Ishikawa (cell line): Measurements from ENCODE around the gene DDX42.

Experiments used
- CEBPB ChIP-seq: IDR thresholded peaks from 2 replicates; pipeline ENCODE4 v1.6.1; 2012
- CREB1 ChIP-seq: IDR thresholded peaks from 2 replicates; pipeline ENCODE4 v1.6.1; 2012; ENCODE audit warnings: low read depth
- EGR1 ChIP-seq: IDR thresholded peaks from 2 replicates; pipeline ENCODE4 v1.6.1; 2012
- EP300 ChIP-seq: IDR thresholded peaks from 2 replicates; pipeline ENCODE4 v1.6.1; 2012; ENCODE audit warnings: borderline replicate concordance
- FOXM1 ChIP-seq: IDR thresholded peaks from 2 replicates; pipeline ENCODE4 v1.6.1; 2012; ENCODE audit warnings: low read depth, borderline replicate concordance
- NFIC ChIP-seq: IDR thresholded peaks from 2 replicates; pipeline ENCODE4 v1.6.1; 2012
- RAD21 ChIP-seq: IDR thresholded peaks from 2 replicates; pipeline ENCODE4 v1.6.1; 2012; ENCODE audit warnings: low read depth
- TAF1 ChIP-seq: IDR thresholded peaks from 2 replicates; pipeline ENCODE4 v1.6.1; 2012; ENCODE audit warnings: low read depth, mild to moderate bottlenecking
- TCF12 ChIP-seq: IDR thresholded peaks from 2 replicates; pipeline ENCODE4 v1.6.1; 2012; ENCODE audit warnings: low read depth
- TEAD4 ChIP-seq: IDR thresholded peaks from 2 replicates; pipeline ENCODE4 v1.6.1; 2012
- YY1 ChIP-seq: IDR thresholded peaks from 2 replicates; pipeline ENCODE4 v1.6.1; 2012; ENCODE audit warnings: low read depth
- ZBTB7A ChIP-seq: IDR thresholded peaks from 2 replicates; pipeline ENCODE4 v1.6.1; 2012; ENCODE audit warnings: low read depth
- TF ChIP-seq, protein P1 (sequence below): IDR thresholded peaks from 2 replicates; pipeline ENCODE4 v1.6.1; 2012; ENCODE audit warnings: low read depth, mild to moderate bottlenecking
- TF ChIP-seq, protein P2 (sequence below): IDR thresholded peaks from 2 replicates; pipeline ENCODE4 v1.6.1; 2012
- TF ChIP-seq, protein P3 (sequence below): IDR thresholded peaks from 2 replicates; pipeline ENCODE4 v1.6.1; 2012

Gene DDX42

DNA sequence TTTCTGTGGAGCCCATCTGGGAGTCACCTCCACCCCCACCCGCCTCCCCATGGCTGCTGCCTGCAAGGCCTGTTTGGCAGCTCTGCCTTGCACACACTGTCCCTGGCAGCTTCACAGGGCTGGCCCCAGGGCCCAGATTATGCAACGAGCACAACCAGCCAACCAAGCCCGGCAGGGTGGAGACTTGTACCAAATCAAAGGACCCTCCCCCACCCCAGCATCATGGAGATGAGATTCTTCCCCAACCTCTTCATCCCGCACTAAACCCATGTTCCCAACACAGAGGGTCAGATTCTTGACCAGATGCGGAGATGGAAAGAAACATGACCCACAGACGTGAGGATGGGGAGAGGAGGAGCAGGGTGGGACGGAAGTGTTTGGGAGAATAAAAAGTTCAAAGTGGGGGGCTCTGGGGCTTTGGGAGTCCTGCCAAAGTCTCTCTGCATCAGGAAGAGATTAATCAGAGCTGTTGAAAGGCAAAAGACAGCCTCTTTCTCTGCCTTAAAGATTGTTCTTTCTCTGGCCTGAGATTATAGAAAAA, 64.7 kb downstream of the DDX42 start:
- TF ChIP-seq, protein P1, sequence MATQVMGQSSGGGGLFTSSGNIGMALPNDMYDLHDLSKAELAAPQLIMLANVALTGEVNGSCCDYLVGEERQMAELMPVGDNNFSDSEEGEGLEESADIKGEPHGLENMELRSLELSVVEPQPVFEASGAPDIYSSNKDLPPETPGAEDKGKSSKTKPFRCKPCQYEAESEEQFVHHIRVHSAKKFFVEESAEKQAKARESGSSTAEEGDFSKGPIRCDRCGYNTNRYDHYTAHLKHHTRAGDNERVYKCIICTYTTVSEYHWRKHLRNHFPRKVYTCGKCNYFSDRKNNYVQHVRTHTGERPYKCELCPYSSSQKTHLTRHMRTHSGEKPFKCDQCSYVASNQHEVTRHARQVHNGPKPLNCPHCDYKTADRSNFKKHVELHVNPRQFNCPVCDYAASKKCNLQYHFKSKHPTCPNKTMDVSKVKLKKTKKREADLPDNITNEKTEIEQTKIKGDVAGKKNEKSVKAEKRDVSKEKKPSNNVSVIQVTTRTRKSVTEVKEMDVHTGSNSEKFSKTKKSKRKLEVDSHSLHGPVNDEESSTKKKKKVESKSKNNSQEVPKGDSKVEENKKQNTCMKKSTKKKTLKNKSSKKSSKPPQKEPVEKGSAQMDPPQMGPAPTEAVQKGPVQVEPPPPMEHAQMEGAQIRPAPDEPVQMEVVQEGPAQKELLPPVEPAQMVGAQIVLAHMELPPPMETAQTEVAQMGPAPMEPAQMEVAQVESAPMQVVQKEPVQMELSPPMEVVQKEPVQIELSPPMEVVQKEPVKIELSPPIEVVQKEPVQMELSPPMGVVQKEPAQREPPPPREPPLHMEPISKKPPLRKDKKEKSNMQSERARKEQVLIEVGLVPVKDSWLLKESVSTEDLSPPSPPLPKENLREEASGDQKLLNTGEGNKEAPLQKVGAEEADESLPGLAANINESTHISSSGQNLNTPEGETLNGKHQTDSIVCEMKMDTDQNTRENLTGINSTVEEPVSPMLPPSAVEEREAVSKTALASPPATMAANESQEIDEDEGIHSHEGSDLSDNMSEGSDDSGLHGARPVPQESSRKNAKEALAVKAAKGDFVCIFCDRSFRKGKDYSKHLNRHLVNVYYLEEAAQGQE = no peak
- 0 out of 2 replicates have a peak, but pooled peaks have one; percentile 15 for TF ChIP-seq CEBPB

DNA sequence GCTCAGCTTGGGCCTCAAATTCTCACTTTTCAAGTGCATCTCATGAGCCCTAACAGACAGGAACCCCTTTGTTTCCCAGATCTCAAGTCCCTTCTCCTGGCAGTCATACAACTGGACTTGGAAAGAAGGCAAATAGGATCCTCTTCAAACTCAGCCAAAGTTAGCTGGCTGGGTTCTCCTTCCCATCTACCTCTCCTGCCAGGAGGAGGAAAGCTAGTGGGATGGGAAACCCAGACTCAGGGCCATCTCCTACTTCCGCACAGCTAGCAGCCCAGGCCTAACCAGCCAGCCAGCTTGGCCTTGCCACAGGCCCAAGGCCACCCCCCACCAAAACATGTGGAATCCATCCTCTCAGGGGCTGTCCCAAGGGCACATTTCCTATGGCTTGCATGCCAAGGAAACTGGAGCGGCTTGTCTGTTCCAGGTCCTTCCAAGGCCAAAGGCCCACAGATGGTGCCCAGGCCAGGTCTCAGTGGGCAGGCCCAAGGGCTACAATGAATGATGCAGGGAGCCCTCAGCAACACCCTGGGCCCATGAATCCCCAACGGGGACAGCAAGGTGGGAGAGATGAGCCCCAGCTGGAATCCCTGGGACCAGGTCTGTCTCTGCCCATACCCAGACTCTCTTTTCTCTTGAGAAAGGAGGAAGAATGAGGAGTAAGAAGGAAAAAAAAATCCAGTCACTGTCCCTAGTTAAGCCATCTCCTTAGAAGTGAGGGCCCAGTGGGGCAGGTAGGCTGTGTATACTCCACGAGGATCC, 66.8 kb downstream of the DDX42 start:
- TF ChIP-seq, protein P2, sequence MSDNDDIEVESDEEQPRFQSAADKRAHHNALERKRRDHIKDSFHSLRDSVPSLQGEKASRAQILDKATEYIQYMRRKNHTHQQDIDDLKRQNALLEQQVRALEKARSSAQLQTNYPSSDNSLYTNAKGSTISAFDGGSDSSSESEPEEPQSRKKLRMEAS = no peak
- TF ChIP-seq CREB1 (no peak), TCF12 (no peak), CEBPB (no peak), TEAD4 (no peak), NFIC (no peak), RAD21 (no peak), ZBTB7A (no peak), YY1 (no peak), EGR1 (no peak), TAF1 (no peak)
- TF ChIP-seq, protein P3, sequence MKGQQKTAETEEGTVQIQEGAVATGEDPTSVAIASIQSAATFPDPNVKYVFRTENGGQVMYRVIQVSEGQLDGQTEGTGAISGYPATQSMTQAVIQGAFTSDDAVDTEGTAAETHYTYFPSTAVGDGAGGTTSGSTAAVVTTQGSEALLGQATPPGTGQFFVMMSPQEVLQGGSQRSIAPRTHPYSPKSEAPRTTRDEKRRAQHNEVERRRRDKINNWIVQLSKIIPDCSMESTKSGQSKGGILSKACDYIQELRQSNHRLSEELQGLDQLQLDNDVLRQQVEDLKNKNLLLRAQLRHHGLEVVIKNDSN = no peak
- TF ChIP-seq, protein P1 = no peak

DNA sequence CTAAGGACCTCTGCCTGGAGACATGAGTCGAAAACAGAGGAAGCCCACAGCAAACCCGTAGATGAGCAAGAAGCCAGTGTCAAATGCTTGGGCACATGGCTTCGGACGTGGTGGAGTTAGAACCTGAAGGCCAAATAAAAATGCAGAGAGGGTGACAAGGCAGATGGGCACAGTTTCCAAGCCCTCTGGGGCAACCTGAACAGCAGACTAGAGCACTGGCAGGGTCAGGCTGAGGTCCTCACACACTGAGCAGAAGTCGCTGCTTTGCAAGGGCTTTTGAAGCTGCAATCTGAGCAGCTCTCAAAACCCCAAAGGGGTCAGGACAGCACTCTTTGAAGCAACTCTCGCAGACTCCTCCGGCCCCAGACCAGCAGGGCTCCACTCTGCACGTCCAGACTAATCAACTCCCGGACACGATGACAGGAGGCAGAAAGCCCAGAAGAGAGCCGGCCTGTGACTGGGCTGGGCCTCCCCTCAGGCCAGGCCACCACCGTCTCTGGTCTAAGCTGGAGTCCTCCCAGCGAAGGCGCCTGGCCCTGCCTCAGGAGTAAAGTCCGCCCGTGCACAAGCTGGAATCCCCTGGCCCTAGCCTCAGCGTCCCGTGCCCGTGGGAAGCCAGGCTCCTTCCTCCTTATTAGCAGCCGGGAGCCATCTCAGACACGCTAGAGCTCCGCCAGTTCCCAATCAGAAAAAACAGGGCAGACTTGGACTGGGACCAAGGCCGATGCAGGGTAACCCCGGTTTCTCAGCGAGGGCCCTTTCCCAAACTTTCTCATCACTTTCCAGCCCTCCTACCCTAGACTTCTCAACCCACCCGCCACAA, 67.6 kb downstream of the DDX42 start:
- TF ChIP-seq TAF1 (no peak), EP300 (no peak), CEBPB (no peak), CREB1 (no peak), FOXM1 (no peak), NFIC (no peak), RAD21 (no peak), YY1 (no peak), TCF12 (no peak)
- TF ChIP-seq, protein P3 = no peak
- TF ChIP-seq, protein P1 = no peak

DNA sequence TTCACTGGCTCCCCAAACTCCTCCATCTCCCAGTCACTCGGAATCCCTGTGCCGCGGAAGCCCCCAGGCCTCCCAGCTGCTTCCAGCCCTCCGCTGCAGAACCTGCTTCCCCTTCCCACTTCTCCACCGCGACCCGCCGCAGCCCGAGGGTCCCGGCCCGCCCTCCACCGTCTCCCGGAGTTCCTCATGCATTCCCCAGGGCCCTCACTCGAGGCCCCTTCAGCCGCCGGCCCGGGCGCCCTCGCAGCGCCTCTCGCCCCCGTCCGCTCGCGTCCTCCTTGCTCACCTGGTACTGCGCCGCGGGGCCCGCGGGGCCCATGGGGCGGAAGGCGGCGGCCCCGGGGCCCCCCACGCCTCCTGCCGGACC, 68.2 kb downstream of the DDX42 start:
- TF ChIP-seq NFIC = no peak
- no peak for TF ChIP-seq FOXM1
- TF ChIP-seq TAF1 = no peak
- TF ChIP-seq CEBPB = no peak
- no peak for TF ChIP-seq TCF12
- TF ChIP-seq, protein P2 = no peak
- TF ChIP-seq, protein P1 = no peak
- peak; percentile 51; the same call in 1 of the 2 replicates for TF ChIP-seq ZBTB7A
